ENCODE data around the gene HOXD3.

The HOXD3 gene

DNA sequence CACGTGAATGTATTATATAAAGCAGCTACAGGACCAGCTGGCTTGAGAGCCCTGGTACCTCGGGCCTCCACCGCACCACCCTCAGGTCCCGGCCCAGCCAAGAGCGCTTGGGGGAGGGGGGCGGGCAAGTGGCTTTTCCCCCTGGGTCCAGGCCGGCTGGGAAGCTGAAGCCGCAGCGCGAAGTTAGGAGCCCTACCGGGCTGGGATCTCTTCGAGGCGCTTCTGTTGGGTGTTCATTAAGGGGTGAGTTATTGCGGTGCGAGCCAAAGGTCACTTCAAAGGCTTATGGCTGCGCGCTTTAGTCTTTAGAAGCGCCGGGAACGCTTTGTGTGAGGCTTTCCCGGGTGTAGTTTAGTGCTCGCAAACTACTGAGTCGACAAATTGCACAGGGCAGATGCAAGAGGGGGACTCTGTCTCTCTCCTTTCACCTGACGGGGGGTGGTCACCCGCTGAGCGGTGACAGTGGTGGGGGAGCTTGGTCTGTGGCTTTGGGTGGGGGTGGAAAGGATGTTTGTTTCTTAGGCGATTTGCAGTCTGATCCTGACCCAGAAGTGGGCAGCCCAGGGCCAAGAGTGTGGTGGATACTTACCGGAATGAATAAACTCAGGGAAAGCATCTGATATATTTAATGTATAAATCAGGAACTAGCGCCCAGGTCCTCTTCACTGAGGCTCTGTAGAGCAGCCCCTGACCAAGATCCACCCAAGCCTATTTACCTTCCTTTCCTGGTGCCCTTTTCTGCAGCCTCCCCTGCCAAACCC lies 6.0 kb downstream of the HOXD3 start:
- no peak for DNase-seq (ENCODE audit: low read depth in 3 of 3)

DNA sequence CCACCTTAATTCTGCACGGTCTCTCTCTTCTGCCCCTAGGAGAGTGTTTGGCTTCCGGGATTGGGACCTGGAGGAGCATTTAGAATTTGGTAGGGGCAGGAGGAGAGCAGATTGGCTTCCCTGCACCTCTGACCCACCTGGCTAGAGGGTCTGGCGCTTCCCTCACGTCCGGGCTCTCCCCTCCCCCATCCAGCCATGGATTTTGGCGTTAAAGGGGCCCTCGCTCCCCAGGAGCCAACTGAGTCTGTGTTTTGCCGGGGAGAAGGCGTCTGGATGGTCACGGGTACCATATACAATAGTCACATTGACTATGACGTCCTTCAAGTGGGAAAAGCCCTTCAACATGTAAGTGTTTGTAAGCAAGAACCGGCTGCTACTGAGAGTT lies 6.6 kb downstream of the HOXD3 start:
- no peak for DNase-seq (ENCODE audit: low read depth in 3 of 3)

DNA sequence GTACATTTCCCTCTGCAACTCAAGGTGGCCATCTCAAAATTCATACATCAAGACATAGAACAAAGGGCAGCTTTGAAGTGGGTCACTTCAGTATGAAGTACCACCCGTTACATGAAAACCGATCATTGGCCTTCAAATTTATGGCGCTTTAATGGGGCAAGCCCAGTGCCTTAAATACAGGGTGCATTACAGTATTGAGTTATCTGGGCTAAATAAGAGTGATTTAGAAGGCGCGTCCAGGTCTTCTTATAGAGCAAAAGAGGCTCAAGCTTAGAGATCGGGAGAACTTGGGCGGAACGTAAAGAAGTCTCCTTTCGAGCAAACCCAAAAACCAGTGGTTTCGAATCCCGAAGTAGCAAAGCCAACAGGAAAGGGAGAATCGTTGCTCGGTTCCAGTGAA lies 7.1 kb downstream of the HOXD3 start:
- DNase-seq (ENCODE audit: low read depth in 3 of 3): no peak

DNA sequence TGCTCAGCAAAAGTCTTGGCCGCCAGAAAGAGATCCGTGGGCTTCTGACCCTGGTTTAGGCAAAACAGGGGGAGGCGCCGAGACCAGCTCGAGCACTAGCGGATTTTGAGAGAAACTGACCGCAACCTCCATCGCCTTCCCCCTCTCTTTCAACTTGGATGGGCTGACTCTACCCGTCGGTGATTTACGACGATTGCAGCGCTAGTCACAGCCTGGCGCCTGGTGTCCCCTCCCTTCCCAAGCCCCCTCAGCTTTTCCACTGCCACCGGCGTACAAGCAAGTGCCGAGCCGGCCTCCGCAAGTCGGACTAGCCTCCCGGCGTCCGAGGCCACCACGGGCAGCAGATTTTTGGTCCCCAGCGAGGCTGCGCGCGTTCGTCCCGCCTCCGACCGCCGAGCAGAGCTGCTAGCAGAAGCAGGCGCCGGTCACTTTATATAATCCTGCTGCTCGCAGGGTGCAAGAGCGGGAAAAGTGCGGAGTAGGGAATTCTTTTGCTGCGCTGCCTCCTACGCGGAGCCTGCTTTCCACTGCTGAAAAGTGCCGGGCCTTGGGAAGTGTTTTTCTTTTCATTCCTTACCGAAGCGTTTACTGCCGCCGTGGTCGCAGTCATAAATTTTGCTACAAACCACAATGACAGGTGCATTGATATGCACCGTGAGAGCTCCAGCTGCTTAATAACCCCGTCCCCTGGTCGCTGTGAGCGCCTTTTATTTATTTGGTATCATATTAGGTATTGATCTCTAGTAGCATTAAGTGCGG lies 7.7 kb downstream of the HOXD3 start:
- no peak for DNase-seq (ENCODE audit: low read depth in 3 of 3)

DNA sequence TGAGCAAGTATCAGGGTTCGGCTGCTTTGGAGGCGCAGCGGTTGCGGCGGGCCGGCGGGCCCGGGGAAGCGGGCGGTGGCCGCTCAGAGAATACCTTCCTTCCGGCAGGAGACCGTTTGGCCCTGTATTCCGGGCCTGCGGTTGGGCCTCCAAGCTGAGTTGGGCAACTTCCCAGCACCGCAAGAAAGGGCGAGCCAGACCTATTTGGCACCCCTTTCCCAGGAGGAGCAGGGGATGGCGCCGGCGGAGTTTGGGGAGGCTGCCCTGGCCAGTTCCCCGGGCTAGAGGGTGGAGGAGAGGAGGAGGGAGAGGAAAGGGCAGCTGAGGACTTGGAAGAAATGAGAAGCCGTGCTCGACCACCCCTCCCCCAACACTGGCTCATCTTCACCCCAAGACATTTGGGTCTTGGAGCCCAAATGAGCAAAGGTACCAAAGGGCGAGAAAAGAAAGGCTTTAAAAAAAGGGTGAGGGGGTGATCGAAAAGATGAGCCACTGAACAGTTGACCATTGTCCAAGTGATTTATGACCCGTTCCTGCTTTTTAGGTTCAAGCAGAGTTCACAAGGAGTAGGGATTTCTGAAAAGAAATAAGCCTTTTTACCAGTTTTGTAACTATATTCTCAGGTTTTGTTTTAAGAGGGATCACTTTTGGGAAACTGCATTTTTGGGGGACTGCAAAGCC lies 8.4 kb downstream of the HOXD3 start:
- no peak for DNase-seq (ENCODE audit: low read depth in 3 of 3)

DNA sequence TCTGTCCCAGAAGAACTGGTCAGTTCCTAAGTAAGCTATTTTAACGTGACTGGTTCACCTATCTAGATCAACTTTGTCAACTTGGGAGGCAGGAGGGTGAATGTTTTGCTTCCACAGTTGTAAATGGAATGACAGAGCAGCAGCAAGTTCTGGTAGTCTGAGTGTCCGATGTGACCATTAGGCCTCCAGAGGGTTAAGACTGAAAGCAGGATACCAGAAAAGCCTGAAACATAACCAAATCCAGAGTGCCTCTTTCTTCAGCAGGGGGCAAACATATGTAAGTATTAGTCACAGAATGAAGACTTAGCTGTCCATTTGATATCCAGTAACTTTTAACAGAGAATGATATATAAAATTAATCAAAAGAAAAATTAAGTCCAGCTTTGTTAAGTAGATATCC lies 9.2 kb downstream of the HOXD3 start:
- no peak for DNase-seq (ENCODE audit: low read depth in 3 of 3)

DNA sequence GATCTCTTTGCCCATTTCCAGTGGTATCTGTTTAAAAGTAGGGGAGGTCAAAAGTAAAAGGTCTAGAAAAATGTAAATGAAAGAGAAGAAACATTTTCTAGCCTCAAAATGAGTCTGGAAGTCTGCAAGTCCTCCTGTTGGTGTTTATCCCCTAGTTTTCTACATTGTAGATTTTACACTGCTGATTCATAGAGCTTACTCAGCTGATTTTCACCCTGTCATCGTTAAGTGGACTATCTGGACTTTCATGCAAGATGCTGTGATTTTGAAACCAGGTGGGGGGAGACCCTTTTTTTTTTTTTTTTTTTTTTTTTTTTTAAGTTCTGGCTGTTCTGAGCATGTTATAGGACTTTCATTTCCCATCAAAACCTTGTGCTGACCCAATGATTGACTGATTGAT lies 10.3 kb downstream of the HOXD3 start:
- no peak for DNase-seq (ENCODE audit: low read depth in 3 of 3)

DNA sequence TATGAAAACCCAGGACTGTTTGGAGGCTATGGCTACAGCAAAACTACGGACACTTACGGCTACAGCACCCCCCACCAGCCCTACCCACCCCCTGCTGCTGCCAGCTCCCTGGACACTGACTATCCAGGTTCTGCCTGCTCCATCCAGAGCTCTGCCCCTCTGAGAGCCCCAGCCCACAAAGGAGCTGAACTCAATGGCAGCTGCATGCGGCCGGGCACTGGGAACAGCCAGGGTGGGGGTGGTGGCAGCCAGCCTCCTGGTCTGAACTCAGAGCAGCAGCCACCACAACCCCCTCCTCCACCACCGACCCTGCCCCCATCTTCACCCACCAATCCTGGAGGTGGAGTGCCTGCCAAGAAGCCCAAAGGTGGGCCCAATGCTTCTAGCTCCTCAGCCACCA lies 12.1 kb downstream of the HOXD3 start:
- DNase-seq (ENCODE audit: low read depth in 3 of 3): no peak

DNA sequence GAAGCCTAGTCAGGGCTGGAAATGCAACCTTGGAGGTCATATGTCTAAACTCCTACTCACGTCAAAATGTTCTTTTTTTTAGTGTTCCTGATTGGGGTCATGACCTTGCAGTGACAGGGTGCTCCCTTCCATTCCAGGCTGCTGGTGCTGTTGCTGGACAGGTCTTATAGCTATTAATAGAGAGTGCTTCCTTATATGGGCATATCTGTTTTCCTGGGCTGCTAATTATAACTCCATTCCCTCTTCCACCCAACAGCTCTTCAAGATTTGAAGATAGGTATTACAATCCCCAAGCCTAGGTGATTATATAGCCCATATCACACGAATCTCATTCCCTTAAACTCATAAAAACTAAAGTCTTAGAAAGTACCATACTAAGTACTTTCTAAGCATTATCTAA lies 12.6 kb downstream of the HOXD3 start:
- DNase-seq (ENCODE audit: low read depth in 3 of 3): no peak

DNA sequence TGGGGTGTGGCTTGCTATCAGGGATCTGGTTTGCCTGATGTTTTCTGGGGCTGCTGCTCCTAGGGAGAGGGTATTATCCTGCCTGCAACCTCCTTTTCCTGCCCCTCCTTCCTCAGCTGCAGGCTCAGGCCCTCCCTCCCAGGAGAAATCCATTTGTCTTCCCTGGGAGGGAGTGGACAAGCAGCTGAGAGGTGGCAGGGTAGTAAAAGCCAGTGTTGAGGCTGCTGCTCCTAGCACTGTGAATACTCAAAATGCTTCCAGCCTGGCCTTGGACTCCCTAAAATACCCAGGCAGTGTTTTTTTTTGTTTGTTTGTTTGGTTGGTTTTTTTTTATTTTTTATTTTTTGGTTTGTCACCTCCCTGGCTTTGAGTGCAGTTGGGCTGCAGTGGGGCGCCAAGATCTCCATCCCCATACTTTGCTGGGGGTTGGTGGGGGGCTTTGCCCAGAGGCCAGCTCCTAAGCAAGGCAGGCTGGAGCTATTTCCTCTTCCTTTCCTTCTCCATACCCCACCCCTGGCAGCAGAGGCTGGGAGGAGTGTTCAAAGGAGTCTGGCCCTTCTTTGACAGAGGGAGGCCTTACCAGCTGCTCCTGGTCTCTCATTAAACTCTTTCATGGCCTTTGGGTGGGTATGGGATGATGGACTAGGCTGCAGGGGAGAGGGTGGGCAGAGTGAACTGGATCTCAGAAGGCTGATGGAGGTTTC lies 13.6 kb downstream of the HOXD3 start:
- DNase-seq (ENCODE audit: low read depth in 3 of 3): no peak

DNA sequence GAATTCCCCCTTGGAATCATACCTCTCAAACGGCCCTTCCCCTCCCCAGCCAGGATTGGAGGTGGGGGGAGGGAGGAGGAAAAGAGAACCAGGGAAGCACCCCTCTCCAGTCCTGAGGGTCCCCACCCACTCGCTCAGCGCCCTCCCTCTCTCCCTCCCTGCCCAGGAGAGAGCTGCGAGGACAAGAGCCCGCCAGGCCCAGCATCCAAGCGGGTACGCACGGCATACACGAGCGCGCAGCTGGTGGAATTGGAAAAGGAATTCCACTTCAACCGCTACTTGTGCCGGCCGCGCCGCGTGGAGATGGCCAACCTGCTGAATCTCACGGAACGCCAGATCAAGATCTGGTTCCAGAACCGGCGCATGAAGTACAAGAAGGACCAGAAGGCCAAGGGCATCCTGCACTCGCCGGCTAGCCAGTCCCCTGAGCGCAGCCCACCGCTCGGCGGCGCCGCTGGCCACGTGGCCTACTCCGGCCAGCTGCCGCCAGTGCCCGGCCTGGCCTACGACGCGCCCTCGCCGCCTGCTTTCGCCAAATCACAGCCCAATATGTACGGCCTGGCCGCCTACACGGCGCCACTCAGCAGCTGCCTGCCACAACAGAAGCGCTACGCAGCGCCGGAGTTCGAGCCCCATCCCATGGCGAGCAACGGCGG lies 14.4 kb downstream of the HOXD3 start:
- no peak for DNase-seq (ENCODE audit: low read depth in 3 of 3)

DNA sequence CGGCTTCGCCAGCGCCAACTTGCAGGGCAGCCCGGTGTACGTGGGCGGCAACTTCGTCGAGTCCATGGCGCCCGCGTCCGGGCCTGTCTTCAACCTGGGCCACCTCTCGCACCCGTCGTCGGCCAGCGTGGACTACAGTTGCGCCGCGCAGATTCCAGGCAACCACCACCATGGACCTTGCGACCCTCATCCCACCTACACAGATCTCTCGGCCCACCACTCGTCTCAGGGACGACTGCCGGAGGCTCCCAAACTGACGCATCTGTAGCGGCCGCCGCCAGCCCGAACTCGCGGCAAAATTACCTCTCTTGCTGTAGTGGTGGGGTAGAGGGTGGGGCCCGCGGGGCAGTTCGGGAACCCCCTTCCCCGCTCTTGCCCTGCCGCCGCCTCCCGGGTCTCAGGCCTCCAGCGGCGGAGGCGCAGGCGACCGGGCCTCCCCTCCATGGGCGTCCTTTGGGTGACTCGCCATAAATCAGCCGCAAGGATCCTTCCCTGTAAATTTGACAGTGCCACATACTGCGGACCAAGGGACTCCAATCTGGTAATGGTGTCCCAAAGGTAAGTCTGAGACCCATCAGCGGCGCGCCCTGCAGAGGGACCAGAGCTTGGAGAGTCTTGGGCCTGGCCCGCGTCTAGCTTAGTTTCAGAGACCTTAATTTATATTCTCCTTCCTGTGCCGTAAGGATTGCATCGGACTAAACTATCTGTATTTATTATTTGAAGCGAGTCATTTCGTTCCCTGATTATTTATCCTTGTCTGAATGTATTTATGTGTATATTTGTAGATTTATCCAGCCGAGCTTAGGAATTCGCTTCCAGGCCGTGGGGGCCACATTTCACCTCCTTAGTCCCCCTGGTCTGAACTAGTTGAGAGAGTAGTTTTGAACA lies 15.1 kb downstream of the HOXD3 start:
- no peak for DNase-seq (ENCODE audit: low read depth in 3 of 3)

DNA sequence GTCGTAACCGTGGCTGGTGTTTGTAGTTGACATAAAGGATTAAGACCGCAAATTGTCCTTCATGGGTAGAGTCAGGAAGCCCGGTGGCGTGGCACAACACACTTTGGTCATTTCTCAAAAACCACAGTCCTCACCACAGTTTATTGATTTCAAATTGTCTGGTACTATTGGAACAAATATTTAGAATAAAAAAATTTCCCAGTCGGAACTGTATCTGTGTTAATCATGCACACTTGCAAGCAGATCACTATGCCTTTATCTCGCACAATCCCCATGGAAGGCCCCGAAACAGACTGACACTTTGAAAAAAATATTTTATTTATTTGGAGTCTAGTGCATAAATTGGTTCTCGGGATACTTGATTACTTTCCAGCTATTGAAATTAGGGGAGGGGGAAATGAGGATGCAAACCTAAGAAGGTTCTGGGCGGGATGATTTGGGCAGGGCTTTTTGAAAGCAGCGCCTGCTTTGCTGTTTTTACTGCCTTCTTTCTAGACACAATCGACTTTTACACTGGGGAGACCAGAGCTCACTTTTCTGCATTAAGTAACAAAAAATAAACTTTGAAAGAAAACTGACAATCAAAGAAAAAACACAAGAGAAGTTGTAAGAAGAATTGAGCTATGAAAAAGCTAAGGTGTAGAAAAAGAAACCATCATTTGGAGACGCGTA lies 15.9 kb downstream of the HOXD3 start:
- DNase-seq (ENCODE audit: low read depth in 3 of 3): no peak

DNA sequence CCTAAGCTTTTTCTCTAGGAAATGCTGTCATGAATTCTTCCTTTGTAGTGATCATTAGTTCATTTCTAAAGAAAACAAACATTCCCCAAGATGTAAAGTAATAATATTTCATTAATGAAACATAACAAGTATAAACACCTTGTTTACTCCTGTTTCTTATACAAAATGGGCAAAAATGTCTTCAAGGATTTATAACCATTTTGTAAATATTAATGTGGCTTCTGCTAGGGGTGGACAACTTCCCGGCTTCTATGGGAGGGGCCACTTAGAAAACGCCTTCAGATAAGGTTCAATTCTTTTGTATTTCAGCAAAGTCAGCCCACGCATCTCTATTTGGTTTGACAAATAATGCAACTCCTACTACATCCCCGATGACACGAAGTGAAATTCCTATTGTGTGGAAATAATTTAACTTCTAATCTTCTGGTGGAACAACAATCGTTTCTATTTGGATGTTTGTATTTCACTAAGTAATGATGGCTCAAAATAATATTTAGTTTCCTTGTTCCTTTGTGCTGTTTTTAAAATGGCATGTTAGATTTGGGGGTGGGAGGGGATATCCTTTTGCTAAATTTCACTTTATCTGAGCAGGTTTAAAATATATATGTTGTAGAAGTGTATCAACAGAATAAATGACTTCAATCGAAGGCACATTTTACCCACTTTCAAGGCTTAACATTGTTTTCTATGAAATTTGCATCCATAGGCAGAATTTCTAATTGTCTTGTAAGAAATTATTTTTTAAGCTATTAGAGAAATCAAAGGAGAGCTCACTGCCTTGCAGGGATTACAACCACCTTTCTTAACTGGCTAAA lies 16.7 kb downstream of the HOXD3 start:
- DNase-seq (ENCODE audit: low read depth in 3 of 3): no peak

DNA sequence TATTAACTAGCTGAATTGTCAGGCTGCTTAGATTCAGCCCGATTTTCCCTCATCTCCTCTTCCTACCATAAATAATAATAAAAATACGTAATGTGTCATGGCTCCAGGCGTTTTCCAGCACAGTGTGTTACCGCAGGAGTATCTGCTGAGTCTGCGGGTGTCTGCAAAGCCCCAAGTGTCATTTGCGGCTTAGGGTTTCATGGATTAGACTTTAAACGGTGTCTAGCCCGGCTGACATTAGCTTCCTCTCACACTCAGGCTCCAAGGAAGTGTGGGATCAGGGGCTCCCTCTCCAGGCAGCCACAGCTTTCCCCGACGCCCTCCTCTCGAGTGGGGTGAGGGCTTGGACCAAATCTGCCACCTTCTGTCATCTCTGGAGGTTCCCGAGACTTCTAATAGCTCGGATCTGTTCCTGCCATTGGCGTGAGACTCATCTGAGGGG lies 17.3 kb downstream of the HOXD3 start:
- DNase-seq (ENCODE audit: low read depth in 3 of 3): no peak

DNA sequence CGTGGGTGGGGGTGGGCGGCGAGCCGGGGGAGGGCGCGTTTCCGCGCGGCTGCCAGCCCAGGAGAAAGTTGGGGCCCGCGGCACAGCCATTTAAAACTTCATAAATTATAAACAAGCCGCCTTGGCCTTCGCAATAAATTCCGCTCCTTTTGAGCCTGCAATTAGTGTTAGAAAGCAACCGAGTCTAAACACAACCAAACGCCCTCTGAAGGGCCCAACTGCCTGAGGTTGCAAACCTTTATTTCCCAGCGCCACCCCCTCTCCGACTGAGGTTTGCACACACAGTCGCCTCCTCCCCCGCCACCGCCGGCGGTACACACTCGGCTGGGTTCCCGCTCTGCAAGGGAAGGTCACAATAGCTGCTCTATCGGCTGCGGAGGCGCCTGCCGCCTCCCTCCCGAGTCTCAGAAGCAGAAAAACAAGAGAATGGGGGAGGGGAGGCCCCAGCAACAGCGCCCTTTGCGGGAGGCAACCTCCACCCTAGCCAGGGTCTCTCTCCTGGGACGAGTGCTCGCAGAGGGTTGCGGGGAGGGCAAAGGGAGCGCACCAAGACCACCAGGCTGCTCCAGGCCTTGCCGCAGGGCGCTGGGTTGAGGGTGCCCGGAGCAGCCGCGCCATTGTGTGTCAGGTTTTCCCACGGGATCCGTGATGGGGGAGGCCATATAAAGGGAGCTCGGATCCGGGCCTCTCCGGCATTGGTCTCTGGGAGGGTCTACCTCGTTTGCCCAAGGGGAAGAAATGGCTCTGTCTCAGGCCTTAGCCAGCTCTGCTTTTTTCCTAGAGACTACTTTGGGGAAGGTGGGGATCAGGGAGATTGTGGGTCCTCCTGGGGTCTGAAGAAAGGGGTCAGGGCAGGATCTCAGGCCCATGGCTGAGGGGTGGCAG lies 18.0 kb downstream of the HOXD3 start:
- DNase-seq (ENCODE audit: low read depth in 3 of 3): no peak

DNA sequence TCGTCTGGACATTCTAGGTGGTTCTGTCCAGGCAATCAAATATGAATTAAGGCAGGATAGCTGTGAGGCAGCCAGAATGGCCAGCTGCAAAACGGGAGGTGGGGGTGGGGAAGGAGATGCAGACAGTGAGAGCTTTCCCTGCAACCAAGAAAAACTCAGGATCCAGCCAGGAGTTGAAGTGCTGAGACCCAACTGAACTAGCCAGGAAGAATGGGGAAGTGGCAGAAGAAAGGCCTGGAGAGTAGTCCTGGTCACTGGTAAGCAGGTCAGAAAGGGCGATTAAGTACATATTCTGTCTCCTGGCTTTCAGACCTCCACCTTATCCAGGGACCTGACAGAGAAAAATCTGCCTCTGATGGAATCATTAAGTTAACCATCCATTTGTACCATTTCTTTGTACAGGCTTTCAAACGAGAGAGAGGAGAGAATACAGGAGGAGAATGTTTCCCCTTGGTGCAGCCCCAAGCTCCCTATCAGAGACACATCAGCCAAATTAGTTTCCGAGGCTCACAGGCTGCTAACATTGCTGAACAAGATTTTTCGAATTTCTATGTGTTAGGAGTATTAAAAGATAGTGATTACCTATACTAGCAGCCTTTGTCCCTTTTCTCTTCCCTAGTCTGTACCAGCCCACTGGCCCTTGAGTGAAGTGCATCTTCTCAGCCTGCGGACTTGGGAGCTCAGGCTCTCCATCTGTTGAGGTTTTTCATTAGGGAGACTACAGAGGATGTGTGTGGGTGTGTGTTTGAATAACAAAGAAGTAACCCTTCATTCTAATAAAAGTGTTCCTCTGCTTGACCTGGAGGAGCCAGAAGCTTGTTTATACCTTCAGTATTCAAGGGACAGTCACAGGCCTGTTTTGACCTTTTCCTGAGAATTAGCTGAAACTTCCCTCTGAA lies 18.9 kb downstream of the HOXD3 start:
- DNase-seq (ENCODE audit: low read depth in 3 of 3): no peak
